CD14-positive monocyte (primary cell): ENCODE measurements around the gene MEOX1. TPM values are rescaled to one million over a fixed set of nuclear protein-coding genes. Genes with fewer than 3 reads are reported as not detected.

ENCODE experiments used
- DNase-seq, 3 donors: peaks; one replicate each; pipeline ENCODE4 v3.0.0-alpha.2; 2011 to 2022
- H2AFZ ChIP-seq: 2 replicates; pipeline ENCODE4 v1.6.0; 2012; ENCODE audit warnings: mild to moderate bottlenecking, low read depth, low read length, inconsistent platforms; ENCODE audit not compliant: insufficient read depth, poor library complexity, severe bottlenecking
- H3K27ac ChIP-seq, 2 donors: 1 replicate in 1 of 2; 2 replicates in 1 of 2; pipeline ENCODE4 v1.5.1; 2012 to 2013; ENCODE audit warnings: low read length in 2 of 2, control low read depth in 1 of 2, inconsistent platforms in 1 of 2, low read depth in 1 of 2, mild to moderate bottlenecking in 1 of 2
- H3K27me3 ChIP-seq, 2 donors: one replicate each; pipeline versions ENCODE4 v1.6.0 to v1.6.1; 2011 to 2013; ENCODE audit warnings: low read length in 2 of 2; ENCODE audit not compliant: control insufficient read depth in 2 of 2, insufficient read depth in 2 of 2
- H3K36me3 ChIP-seq, 2 donors: replicated peaks in 1 of 2; 1 replicate in 1 of 2; 2 replicates in 1 of 2; pipeline versions ENCODE4 v1.5.1 to v1.6.1; 2012 to 2013; ENCODE audit warnings: low read length in 2 of 2, control low read depth in 1 of 2, inconsistent platforms in 1 of 2, mild to moderate bottlenecking in 1 of 2; ENCODE audit not compliant: insufficient read depth in 2 of 2, control insufficient read depth in 1 of 2
- H3K4me1 ChIP-seq, 2 donors: 1 replicate in 1 of 2; 2 replicates in 1 of 2; pipeline versions ENCODE4 v1.5.1 to v1.6.1; 2012 to 2013; ENCODE audit warnings: low read length in 2 of 2, control low read depth in 1 of 2, inconsistent platforms in 1 of 2, mild to moderate bottlenecking in 1 of 2, moderate library complexity in 1 of 2; ENCODE audit not compliant: insufficient read depth in 2 of 2, control insufficient read depth in 1 of 2
- H3K4me2 ChIP-seq: replicated peaks from 2 replicates; pipeline ENCODE3; 2012; ENCODE audit warnings: low read length, moderate library complexity, mild to moderate bottlenecking; ENCODE audit not compliant: poor library complexity, severe bottlenecking; ENCODE audit errors: extremely low read depth
- H3K4me3 ChIP-seq, 3 experiments: fragments of 200-600 bp in 1 of 3; sonication (generic) in 1 of 3; replicated peaks in 1 of 3; 1 replicate in 2 of 3; 2 replicates in 1 of 3; pipeline ENCODE4 v1.5.1; 2011 to 2013; ENCODE audit warnings: low read length in 3 of 3, mild to moderate bottlenecking in 3 of 3, control low read depth in 2 of 3, low read depth in 2 of 3, inconsistent platforms in 1 of 3, moderate library complexity in 1 of 3
- H3K79me2 ChIP-seq: 2 replicates; pipeline ENCODE4 v1.6.0; 2012; ENCODE audit warnings: mild to moderate bottlenecking, control low read depth, inconsistent platforms, low read length, moderate library complexity; ENCODE audit not compliant: insufficient read depth
- H3K9ac ChIP-seq: 2 replicates; pipeline ENCODE4 v1.6.0; 2017; ENCODE audit warnings: low read length, mild to moderate bottlenecking; ENCODE audit not compliant: insufficient read depth, poor library complexity, severe bottlenecking
- H3K9me3 ChIP-seq, 2 donors: replicated peaks in 1 of 2; 1 replicate in 1 of 2; 2 replicates in 1 of 2; pipeline versions ENCODE4 v1.5.1 to v1.6.1; 2012 to 2013; ENCODE audit warnings: low read length in 2 of 2, control low read depth in 1 of 2; ENCODE audit not compliant: control insufficient read depth in 1 of 2, insufficient read depth in 1 of 2
- H4K20me1 ChIP-seq: 2 replicates; pipeline ENCODE4 v1.6.0; 2012; ENCODE audit warnings: mild to moderate bottlenecking, low read length, control low read depth, moderate library complexity; ENCODE audit not compliant: insufficient read depth
- H3K27ac Mint-ChIP-seq, 7 donors: one replicate each; pipeline ENCODE4 v1.8.0; 2020; ENCODE audit warnings: mild to moderate bottlenecking in 7 of 7, mixed read lengths in 7 of 7, moderate library complexity in 6 of 7, inconsistent platforms in 2 of 7
- H3K27me3 Mint-ChIP-seq, 3 donors: one replicate each; pipeline ENCODE4 v1.8.0; 2021 to 2022; ENCODE audit warnings: low read depth in 3 of 3, mild to moderate bottlenecking in 3 of 3, mixed read lengths in 3 of 3, moderate library complexity in 3 of 3, inconsistent platforms in 1 of 3
- H3K36me3 Mint-ChIP-seq, 2 donors: one replicate each; pipeline ENCODE4 v1.8.0; 2020; ENCODE audit warnings: mixed read lengths in 2 of 2, inconsistent platforms in 1 of 2, mild to moderate bottlenecking in 1 of 2
- H3K4me1 Mint-ChIP-seq: one replicate; pipeline ENCODE4 v1.8.0; 2020; ENCODE audit warnings: mild to moderate bottlenecking, mixed read lengths
- H3K4me3 Mint-ChIP-seq, 2 donors: one replicate each; pipeline ENCODE4 v1.8.0; 2020; ENCODE audit warnings: mild to moderate bottlenecking in 2 of 2, mixed read lengths in 2 of 2, moderate library complexity in 1 of 2
- H3K9me3 Mint-ChIP-seq, 7 donors: one replicate each; pipeline ENCODE4 v1.8.0; 2020 to 2022; ENCODE audit warnings: mixed read lengths in 7 of 7, mild to moderate bottlenecking in 6 of 7, moderate library complexity in 6 of 7, inconsistent platforms in 2 of 7
- CTCF ChIP-seq: fragments of 200-600 bp; IDR thresholded peaks from one replicate; pipeline ENCODE4 v1.8.0; 2022; ENCODE audit warnings: antibody characterized with exemption, mild to moderate bottlenecking
- WGBS: methylation state at CpG from one replicate; pipeline ENCODE4 v1.1.5; 2013; ENCODE audit warnings: missing lambda C conversion rate; ENCODE audit not compliant: insufficient coverage; 5-methylcytosine and 5-hydroxymethylcytosine counted together
- intact Hi-C, 2 donors: fragments of 100-400 bp; cut with micrococcal nuclease; formaldehyde crosslinking; loops; one replicate each; pipeline versions ENCODE4 v1.15.0 to v1.15.1; 2023
- polyA plus RNA-seq, 3 donors: library from polyadenylated mRNA; depleted of rRNA in 1 of 3; unstranded in 2 of 3; stranded (reverse) in 1 of 3; fragments of 300-500 nt in 2 of 3; fragments of >200 nt in 1 of 3; fragmentation: Illumina TruSeq in 2 of 3; gene quantifications; 1 replicate in 2 of 3; 2 replicates in 1 of 3; pipeline ENCODE4 v1.2.3, GENCODE V29; 2012 to 2021

The MEOX1 gene
- polyA plus RNA-seq, 3 donors: 0.06 TPM; not detected in 2

DNA sequence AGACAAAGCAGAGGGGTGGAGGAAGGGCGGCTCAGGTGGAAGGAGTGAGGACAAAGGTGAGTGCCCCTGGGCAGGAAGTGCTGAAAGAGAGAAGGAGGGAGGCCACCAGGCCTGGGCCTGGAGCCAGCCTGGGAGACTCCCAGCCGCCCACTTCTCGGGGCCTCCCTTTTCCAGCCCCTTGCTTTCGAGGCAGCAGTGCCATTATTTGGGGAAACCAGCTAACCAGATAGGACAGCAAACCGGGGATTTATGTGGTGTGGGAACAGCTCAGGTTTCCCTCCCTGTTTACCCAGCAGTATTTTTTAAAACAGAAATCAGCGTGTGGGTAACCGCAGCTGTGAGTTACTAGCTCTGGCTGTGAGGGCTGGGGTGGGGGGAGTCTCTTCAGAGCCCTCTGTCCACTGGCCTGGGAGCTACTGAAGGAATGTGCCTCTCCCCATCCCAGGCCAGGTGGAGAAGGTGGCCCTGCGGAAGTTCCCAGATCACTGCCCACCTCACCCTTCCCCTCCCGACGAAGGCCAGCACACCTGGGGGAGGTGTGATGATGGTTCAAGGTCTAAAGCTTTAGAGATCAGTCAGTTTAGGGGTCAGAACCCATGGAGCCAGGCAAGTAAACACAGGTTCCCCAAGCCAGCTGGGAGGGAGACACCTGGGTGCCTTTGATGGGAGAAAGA is 8.4 kb upstream of the MEOX1 start:
- no peak overlapping the region for H3K27ac ChIP-seq
- Mint-ChIP-seq H3K4me1 (no peaks in the 10 kb centered on the region), H3K27me3 (peaks cover 2 to 5% (median 2%) of the 10 kb centered on the region in 3 donors), H3K36me3 (no peaks in the 10 kb centered on the region), H3K9me3 (peaks cover 0 to 1% (median 0%) of the 10 kb centered on the region in 7 donors), H3K4me3 (no peak overlapping the region), H3K27ac (no peak overlapping the region)
- no CpG with 5 or more reads among the region's 10 CpGs for WGBS
- H3K9ac ChIP-seq: no peak overlapping the region
- TF ChIP-seq CTCF: no peak
- no peaks in the 10 kb centered on the region for H3K36me3 ChIP-seq
- H3K4me2 ChIP-seq: no peak overlapping the region
- no peaks in the 10 kb centered on the region for H3K4me1 ChIP-seq
- H3K27me3 ChIP-seq: no peaks in the 10 kb centered on the region
- no peaks in the 10 kb centered on the region for H3K9me3 ChIP-seq
- no peak overlapping the region for H2AFZ ChIP-seq
- H3K4me3 ChIP-seq: no peak overlapping the region
- DNase-seq: no peak
- intact Hi-C loops: no loop called here
- no peaks in the 10 kb centered on the region for H4K20me1 ChIP-seq
- no peaks in the 10 kb centered on the region for H3K79me2 ChIP-seq

GRCh38 chr17:43667947-43668348 is 6.2 kb upstream of the MEOX1 start:
- no peaks in the 10 kb centered on the region for H3K36me3 Mint-ChIP-seq

More at GRCh38 chr17:43667947-43668348, 6.2 kb upstream of the MEOX1 start:
- intact Hi-C loops: no loop called here
- H4K20me1 ChIP-seq: no peaks in the 10 kb centered on the region
- H3K9me3 Mint-ChIP-seq: peaks cover 0 to 1% (median 0%) of the 10 kb centered on the region in 7 donors
- DNase-seq: no peak
- no peaks in the 10 kb centered on the region for H3K4me1 Mint-ChIP-seq
- no peaks in the 10 kb centered on the region for H3K9me3 ChIP-seq
- no peaks in the 10 kb centered on the region for H3K36me3 ChIP-seq
- no peak overlapping the region for H3K27ac Mint-ChIP-seq
- no peak overlapping the region for H3K27ac ChIP-seq
- 100% methylated on average over 1 of the region's 3 CpGs for WGBS
- no peaks in the 10 kb centered on the region for H3K4me1 ChIP-seq
- TF ChIP-seq CTCF: no peak
- H3K27me3 ChIP-seq: no peaks in the 10 kb centered on the region
- H3K27me3 Mint-ChIP-seq: peaks cover 2 to 7% (median 2%) of the 10 kb centered on the region in 3 donors
- H3K4me3 Mint-ChIP-seq: no peak overlapping the region
- H3K4me2 ChIP-seq: no peak overlapping the region
- no peak overlapping the region for H3K4me3 ChIP-seq
- no peak overlapping the region for H3K9ac ChIP-seq
- no peak overlapping the region for H2AFZ ChIP-seq
- H3K79me2 ChIP-seq: no peaks in the 10 kb centered on the region
